Testis (tissue), 2 donors: ENCODE results near the gene ARL2BP.

Source experiments
- CTCF ChIP-seq, 3 experiments: fragments of 450-650 bp in 2 of 3; fragments of 200-600 bp in 1 of 3; sonication (generic) in 1 of 3; IDR thresholded peaks; one replicate each; pipeline ENCODE4 v1.5.1; 2016 to 2019; ENCODE audit warnings: antibody characterized with exemption in 3 of 3, mild to moderate bottlenecking in 2 of 3, moderate library complexity in 1 of 3
- POLR2A ChIP-seq: fragments of 450-650 bp; IDR thresholded peaks from one replicate; pipeline ENCODE4 v1.6.1; 2017; ENCODE audit warnings: antibody characterized with exemption, mild to moderate bottlenecking, moderate library complexity

GRCh38 chr16:57236022-57236350 is 9.1 kb upstream of the ARL2BP start:
- TF ChIP-seq CTCF (IDR thresholded peaks at IDR 0.05), result no peak
- no peak for TF ChIP-seq POLR2A
